ENCODE measurements around the gene SPX.

DNA sequence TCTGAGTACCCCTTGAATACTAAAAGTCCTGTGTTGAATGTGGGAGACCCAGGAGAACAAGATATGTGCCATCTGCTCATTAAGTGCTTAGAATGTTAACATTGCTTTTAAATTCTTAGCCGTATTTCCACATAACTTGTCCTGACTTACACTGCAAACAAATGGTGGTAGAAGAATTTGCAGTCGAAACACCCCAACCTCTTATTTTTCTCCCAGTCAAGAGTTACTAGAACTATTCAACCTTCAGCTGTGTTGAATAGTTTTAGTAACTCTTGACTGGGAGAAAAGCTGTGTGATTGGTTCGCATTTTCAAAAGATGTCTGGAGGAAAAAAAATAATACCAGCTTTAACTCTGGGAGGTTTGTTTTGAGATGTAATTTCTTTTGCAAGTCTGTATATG, 7.6 kb upstream of the SPX start:
- TF ChIP-seq POLR2A (IDR thresholded peaks at IDR 0.05) = no peak
- TF ChIP-seq, protein P1, sequence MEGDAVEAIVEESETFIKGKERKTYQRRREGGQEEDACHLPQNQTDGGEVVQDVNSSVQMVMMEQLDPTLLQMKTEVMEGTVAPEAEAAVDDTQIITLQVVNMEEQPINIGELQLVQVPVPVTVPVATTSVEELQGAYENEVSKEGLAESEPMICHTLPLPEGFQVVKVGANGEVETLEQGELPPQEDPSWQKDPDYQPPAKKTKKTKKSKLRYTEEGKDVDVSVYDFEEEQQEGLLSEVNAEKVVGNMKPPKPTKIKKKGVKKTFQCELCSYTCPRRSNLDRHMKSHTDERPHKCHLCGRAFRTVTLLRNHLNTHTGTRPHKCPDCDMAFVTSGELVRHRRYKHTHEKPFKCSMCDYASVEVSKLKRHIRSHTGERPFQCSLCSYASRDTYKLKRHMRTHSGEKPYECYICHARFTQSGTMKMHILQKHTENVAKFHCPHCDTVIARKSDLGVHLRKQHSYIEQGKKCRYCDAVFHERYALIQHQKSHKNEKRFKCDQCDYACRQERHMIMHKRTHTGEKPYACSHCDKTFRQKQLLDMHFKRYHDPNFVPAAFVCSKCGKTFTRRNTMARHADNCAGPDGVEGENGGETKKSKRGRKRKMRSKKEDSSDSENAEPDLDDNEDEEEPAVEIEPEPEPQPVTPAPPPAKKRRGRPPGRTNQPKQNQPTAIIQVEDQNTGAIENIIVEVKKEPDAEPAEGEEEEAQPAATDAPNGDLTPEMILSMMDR (IDR thresholded peaks at IDR 0.05) = no peak

Data from lower leg skin (tissue), 3 donors.